Mammary epithelial cell (primary cell): ENCODE data around the gene SNRPB.

Experiments
- EZH2 ChIP-seq: IDR thresholded peaks from 2 replicates; pipeline ENCODE4 v1.6.1; 2012; ENCODE audit warnings: low read length, inconsistent platforms, borderline replicate concordance
- TF ChIP-seq, protein P1 (sequence below), 2 donors: IDR thresholded peaks in 1 of 2; conservative IDR thresholded peaks in 1 of 2; 2 replicates each; pipeline ENCODE4 v1.5.1; 2011 to 2012; ENCODE audit warnings: inconsistent platforms in 2 of 2, low read length in 2 of 2, mild to moderate bottlenecking in 2 of 2, control low read depth in 1 of 2, low read depth in 1 of 2; ENCODE audit not compliant: insufficient read depth in 1 of 2; ENCODE audit errors: extremely low read depth in 1 of 2

DNA sequence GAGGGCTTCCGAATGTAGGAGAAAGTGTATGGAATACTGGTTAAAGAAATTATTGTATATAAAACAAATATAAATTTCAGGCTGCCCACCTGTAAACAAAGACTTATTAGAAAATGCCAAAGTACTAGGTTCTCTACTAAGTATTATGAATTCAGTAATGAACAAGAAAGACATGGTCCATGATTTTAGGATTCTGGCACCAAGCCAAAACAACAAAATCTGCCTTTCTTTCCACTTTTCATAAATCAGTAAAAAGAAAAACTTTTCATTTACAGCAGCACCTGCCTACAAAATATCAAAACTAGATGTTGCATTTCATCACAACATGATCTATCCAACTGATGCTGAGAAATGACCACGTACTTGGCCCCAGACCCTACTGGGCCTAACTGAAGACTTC lies 14.5 kb upstream of the SNRPB start:
- TF ChIP-seq, protein P1, sequence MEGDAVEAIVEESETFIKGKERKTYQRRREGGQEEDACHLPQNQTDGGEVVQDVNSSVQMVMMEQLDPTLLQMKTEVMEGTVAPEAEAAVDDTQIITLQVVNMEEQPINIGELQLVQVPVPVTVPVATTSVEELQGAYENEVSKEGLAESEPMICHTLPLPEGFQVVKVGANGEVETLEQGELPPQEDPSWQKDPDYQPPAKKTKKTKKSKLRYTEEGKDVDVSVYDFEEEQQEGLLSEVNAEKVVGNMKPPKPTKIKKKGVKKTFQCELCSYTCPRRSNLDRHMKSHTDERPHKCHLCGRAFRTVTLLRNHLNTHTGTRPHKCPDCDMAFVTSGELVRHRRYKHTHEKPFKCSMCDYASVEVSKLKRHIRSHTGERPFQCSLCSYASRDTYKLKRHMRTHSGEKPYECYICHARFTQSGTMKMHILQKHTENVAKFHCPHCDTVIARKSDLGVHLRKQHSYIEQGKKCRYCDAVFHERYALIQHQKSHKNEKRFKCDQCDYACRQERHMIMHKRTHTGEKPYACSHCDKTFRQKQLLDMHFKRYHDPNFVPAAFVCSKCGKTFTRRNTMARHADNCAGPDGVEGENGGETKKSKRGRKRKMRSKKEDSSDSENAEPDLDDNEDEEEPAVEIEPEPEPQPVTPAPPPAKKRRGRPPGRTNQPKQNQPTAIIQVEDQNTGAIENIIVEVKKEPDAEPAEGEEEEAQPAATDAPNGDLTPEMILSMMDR (conservative IDR thresholded peaks at IDR 0.05 in 1 of 2, IDR thresholded peaks at IDR 0.05 in 1 of 2; ENCODE audit: extremely low read depth in 1 of 2, insufficient read depth in 1 of 2, low read depth in 1 of 2, low read length in 2 of 2), result no peak
- no peak for TF ChIP-seq EZH2
